Esophagus squamous epithelium (tissue), 4 donors: ENCODE data around the gene TEX44.

ENCODE experiments used
- POLR2A ChIP-seq, 4 donors: fragments of 450-650 bp; IDR thresholded peaks; one replicate each; pipeline ENCODE4 v1.6.1; 2017; ENCODE audit warnings: antibody characterized with exemption in 4 of 4, mild to moderate bottlenecking in 4 of 4, moderate library complexity in 3 of 4
- TF ChIP-seq, protein P1 (sequence below), 6 experiments: fragments of 450-650 bp in 4 of 6; fragments of 200-600 bp in 2 of 6; sonication (generic) in 2 of 6; IDR thresholded peaks; one replicate each; pipeline ENCODE4 v1.5.1; 2016 to 2019; ENCODE audit warnings: antibody characterized with exemption in 6 of 6, mild to moderate bottlenecking in 4 of 6, moderate library complexity in 4 of 6

- TF ChIP-seq, protein P1, sequence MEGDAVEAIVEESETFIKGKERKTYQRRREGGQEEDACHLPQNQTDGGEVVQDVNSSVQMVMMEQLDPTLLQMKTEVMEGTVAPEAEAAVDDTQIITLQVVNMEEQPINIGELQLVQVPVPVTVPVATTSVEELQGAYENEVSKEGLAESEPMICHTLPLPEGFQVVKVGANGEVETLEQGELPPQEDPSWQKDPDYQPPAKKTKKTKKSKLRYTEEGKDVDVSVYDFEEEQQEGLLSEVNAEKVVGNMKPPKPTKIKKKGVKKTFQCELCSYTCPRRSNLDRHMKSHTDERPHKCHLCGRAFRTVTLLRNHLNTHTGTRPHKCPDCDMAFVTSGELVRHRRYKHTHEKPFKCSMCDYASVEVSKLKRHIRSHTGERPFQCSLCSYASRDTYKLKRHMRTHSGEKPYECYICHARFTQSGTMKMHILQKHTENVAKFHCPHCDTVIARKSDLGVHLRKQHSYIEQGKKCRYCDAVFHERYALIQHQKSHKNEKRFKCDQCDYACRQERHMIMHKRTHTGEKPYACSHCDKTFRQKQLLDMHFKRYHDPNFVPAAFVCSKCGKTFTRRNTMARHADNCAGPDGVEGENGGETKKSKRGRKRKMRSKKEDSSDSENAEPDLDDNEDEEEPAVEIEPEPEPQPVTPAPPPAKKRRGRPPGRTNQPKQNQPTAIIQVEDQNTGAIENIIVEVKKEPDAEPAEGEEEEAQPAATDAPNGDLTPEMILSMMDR (IDR thresholded peaks at IDR 0.05) = no peak
- no peak for TF ChIP-seq POLR2A (IDR thresholded peaks at IDR 0.05)
Measured at GRCh38 chr2:231616296-231616695, 23.6 kb downstream of the TEX44 start.
